ENCODE results near the gene CHST10. TPM values are rescaled to one million over a fixed set of nuclear protein-coding genes. Genes with fewer than 3 reads are reported as not detected.

Gene CHST10
- total RNA-seq, 1 experiment from 2014 or later: not detected

DNA sequence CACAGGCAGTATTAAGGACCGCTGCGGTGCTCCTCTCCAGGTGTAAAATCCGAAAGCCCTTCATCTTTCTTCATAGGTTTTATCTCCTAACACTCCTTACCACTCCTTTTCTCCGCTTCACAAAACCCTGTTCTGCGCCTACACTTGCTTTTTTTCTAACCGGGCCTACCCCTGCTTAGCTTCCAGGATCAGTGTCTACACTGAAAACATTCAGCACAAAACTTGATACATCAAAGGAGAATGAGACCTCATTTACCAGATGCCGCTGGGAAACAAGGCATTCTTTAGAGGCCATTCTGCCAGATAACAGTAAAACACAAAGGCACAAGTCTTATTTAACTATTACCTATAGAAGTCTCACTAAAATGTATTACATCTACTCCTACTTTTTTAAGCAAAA lies 13.1 kb downstream of the CHST10 start:
- DNase-seq: no peak
- no peak overlapping the region for H3K4me2 ChIP-seq
- no TSS peak for BruUV-seq (replicated peaks)
- peaks cover 99% of the 10 kb centered on the region for H3K27me3 ChIP-seq (ENCODE audit: insufficient read depth, low read depth)
- intact Hi-C loops (cut with micrococcal nuclease; ENCODE audit: unreplicated experiment): no loop called here
- no peaks in the 10 kb centered on the region for H4K20me1 ChIP-seq (ENCODE audit: insufficient read depth)
- CTCF ChIA-PET: no interaction called here
- H3K79me2 ChIP-seq (ENCODE audit: low read depth): no peaks in the 10 kb centered on the region
- no peaks in the 10 kb centered on the region for H3K36me3 ChIP-seq (ENCODE audit: low read depth)
- POLR2A ChIA-PET (ENCODE audit: unreplicated experiment): no interaction called here
- H3K9me2 ChIP-seq (ENCODE audit: insufficient read depth): no peaks in the 10 kb centered on the region
- TF ChIP-seq EZH2 (IDR thresholded peaks at IDR 0.05; ENCODE audit: low read depth) (no peak; the same call in 1 of the 2 replicates), CTCF (conservative IDR thresholded peaks at IDR 0.05) (no peak)
- no peaks in the 10 kb centered on the region for H3K9me3 ChIP-seq (ENCODE audit: insufficient read depth, low read depth)
- H2AFZ ChIP-seq: no peak overlapping the region
- H3K27ac ChIP-seq: no peak overlapping the region
- H3K4me3 ChIP-seq: no peak overlapping the region
- H3K4me1 ChIP-seq (replicated peaks; ENCODE audit: insufficient read depth): no peaks in the 10 kb centered on the region
- H3F3A ChIP-seq (ENCODE audit: insufficient read depth, low read depth): no peaks in the 10 kb centered on the region

DNA sequence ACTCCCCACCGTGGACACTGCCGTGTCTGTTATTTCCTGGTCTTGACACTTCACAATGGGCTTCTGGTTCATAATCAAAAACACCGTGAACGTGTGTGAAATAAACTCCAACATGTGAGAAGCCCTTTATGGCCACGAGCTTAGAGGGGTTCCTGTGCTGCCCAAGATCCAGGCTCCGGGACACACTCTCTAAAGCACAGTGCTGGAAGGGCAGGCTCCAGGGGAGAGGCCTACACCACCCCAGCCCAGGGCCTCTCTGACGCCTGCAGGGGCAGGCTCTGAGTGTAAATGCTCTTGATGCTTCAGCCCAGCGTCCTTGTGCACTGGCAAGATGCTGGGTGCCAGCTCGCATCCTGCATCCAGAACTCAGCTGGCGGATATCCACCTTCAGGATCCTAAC lies 13.7 kb downstream of the CHST10 start:
- no peak for TF ChIP-seq CTCF (conservative IDR thresholded peaks at IDR 0.05)
- no peak for TF ChIP-seq EZH2 (IDR thresholded peaks at IDR 0.05; ENCODE audit: low read depth)
- Histone ChIP-seq H4K20me1 (ENCODE audit: insufficient read depth) (no peaks in the 10 kb centered on the region), H3K4me2 (no peak overlapping the region), H3K27ac (no peak overlapping the region), H3K36me3 (ENCODE audit: low read depth) (no peaks in the 10 kb centered on the region), H3K9me2 (ENCODE audit: insufficient read depth) (no peaks in the 10 kb centered on the region), H3K4me3 (no peak overlapping the region), H2AFZ (no peak overlapping the region), H3K27me3 (ENCODE audit: insufficient read depth, low read depth) (peaks cover 99% of the 10 kb centered on the region), H3F3A (ENCODE audit: insufficient read depth, low read depth) (no peaks in the 10 kb centered on the region), H3K79me2 (ENCODE audit: low read depth) (no peaks in the 10 kb centered on the region), H3K4me1 (replicated peaks; ENCODE audit: insufficient read depth) (no peaks in the 10 kb centered on the region), H3K9me3 (ENCODE audit: insufficient read depth, low read depth) (no peaks in the 10 kb centered on the region)
- ChIA-PET CTCF (no interaction called here), POLR2A (ENCODE audit: unreplicated experiment) (no interaction called here)
- no peak for DNase-seq
- no TSS peak for BruUV-seq (replicated peaks)
- intact Hi-C loops (cut with micrococcal nuclease; ENCODE audit: unreplicated experiment): no loop called here

GRCh38 chr2:100401268-100401667 lies 16.2 kb downstream of the CHST10 start:
- no peaks in the 10 kb centered on the region for H3K9me3 ChIP-seq (ENCODE audit: insufficient read depth, low read depth)

More at GRCh38 chr2:100401268-100401667, 16.2 kb downstream of the CHST10 start:
- H3K4me1 ChIP-seq (replicated peaks; ENCODE audit: insufficient read depth): no peaks in the 10 kb centered on the region
- H3K4me3 ChIP-seq: no peak overlapping the region
- CTCF ChIA-PET: no interaction called here
- intact Hi-C loops (cut with micrococcal nuclease; ENCODE audit: unreplicated experiment): no loop called here
- no peaks in the 10 kb centered on the region for H4K20me1 ChIP-seq (ENCODE audit: insufficient read depth)
- no peak for DNase-seq
- no TSS peak for BruUV-seq (replicated peaks)
- POLR2A ChIA-PET (ENCODE audit: unreplicated experiment): no interaction called here
- H2AFZ ChIP-seq: no peak overlapping the region
- no peaks in the 10 kb centered on the region for H3F3A ChIP-seq (ENCODE audit: insufficient read depth, low read depth)
- H3K4me2 ChIP-seq: no peak overlapping the region
- H3K36me3 ChIP-seq (ENCODE audit: low read depth): no peaks in the 10 kb centered on the region
- TF ChIP-seq EZH2 (IDR thresholded peaks at IDR 0.05; ENCODE audit: low read depth): no peak
- TF ChIP-seq CTCF (conservative IDR thresholded peaks at IDR 0.05): no peak
- no peak overlapping the region for H3K27ac ChIP-seq
- H3K27me3 ChIP-seq (ENCODE audit: insufficient read depth, low read depth): peaks cover 100% of the 10 kb centered on the region
- no peaks in the 10 kb centered on the region for H3K79me2 ChIP-seq (ENCODE audit: low read depth)
- H3K9me2 ChIP-seq (ENCODE audit: insufficient read depth): no peaks in the 10 kb centered on the region
